Activated effector memory CD4-positive, alpha-beta T cell treated with anti-CD3 and anti-CD28 coated beads, Interleukin-2, amount 50 U/mL, for 16 hours (primary cell): ENCODE results near the gene PHB1.

Source experiments
- DNase-seq: peaks from one replicate; pipeline ENCODE4 v3.0.0-alpha.2; 2020

Gene PHB1

GRCh38 chr17:49414622-49415350 is at the start of gene PHB1:
Gene PHB1, minus strand, starts transcription at chr17:49414882. Its CDS starts 1,618 bp downstream, at chr17:49413264.
- DNase-seq, result peak; percentile 98

- DNase-seq, result no peak
These were observed 49.4 kb upstream of the PHB1 start for GRCh38 chr17:49464049-49464448.

GRCh38 chr17:49461580-49461979 is 46.9 kb upstream of the PHB1 start:
- DNase-seq, result no peak

GRCh38 chr17:49460401-49460800 is 45.7 kb upstream of the PHB1 start:
- DNase-seq, result no peak

GRCh38 chr17:49459401-49459984 is 44.8 kb upstream of the PHB1 start:
- DNase-seq, result no peak

- DNase-seq, result no peak
These were observed 43.2 kb upstream of the PHB1 start for GRCh38 chr17:49457564-49458535.

- DNase-seq, result no peak
These were observed 41.7 kb upstream of the PHB1 start for GRCh38 chr17:49456183-49456965.

GRCh38 chr17:49455272-49455861 is 40.7 kb upstream of the PHB1 start:
- no peak for DNase-seq

GRCh38 chr17:49454050-49454449 is 39.4 kb upstream of the PHB1 start:
- no peak for DNase-seq

- DNase-seq, result no peak
These were observed 38.0 kb upstream of the PHB1 start for GRCh38 chr17:49452661-49453060.

- DNase-seq, result no peak
These were observed 37.5 kb upstream of the PHB1 start for GRCh38 chr17:49452201-49452600.

GRCh38 chr17:49450735-49451134 is 36.1 kb upstream of the PHB1 start:
- no peak for DNase-seq

GRCh38 chr17:49450181-49450580 is 35.5 kb upstream of the PHB1 start:
- DNase-seq, result no peak

- no peak for DNase-seq
These were observed 33.1 kb upstream of the PHB1 start for GRCh38 chr17:49447628-49448302.

- peak; percentile 43 for DNase-seq
These were observed 30.9 kb upstream of the PHB1 start for GRCh38 chr17:49445591-49445990.

GRCh38 chr17:49444384-49444783 is 29.7 kb upstream of the PHB1 start:
- no peak for DNase-seq

GRCh38 chr17:49443862-49444261 is 29.2 kb upstream of the PHB1 start:
- DNase-seq, result no peak

- DNase-seq, result peak; percentile 27
These were observed 27.4 kb upstream of the PHB1 start for GRCh38 chr17:49442041-49442440.

- peak; percentile 22 for DNase-seq
These were observed 26.9 kb upstream of the PHB1 start for GRCh38 chr17:49441578-49441977.

- peak; percentile 33 for DNase-seq
These were observed 25.9 kb upstream of the PHB1 start for GRCh38 chr17:49440581-49440980.

- DNase-seq, result peak; percentile 31
These were observed 25.2 kb upstream of the PHB1 start for GRCh38 chr17:49439673-49440571.
